K562 (cell line): ENCODE measurements around the gene GPR153. TPM values are rescaled to one million over a fixed set of nuclear protein-coding genes. Genes with fewer than 3 reads are reported as not detected.

ENCODE experiments used
- ATAC-seq: fragments of 200-7000 bp; cut with Tn5 transposase; 3 replicates; pipeline ENCODE4 v1.9.1; 2020; ENCODE audit warnings: moderate library complexity
- BruUV-seq: library from RNA; stranded (reverse); fragments of 400-500 nt; replicated peaks from 2 replicates; lab custom pipeline; 2021; lab: Mats Ljungman, UMichigan
- CTCF ChIA-PET: fragments of 300-600 bp; formaldehyde crosslinking; extraction: SDS; loops from one replicate; lab custom pipeline; 2021; ENCODE audit warnings: low intra/inter-chr PET ratio; lab: Yijun Ruan, JAX
- POLR2A ChIA-PET: fragments of 300-600, 350-650 bp; sonication (Branson Sonifier 250); formaldehyde crosslinking; extraction: SDS; loops from one replicate; lab custom pipeline; 2021; ENCODE audit warnings: antibody characterized with exemption, inconsistent platforms; lab: Yijun Ruan, JAX
- DNase-seq, 4 experiments: peaks; one replicate each; pipeline versions ENCODE4 v3.0.0 to v3.0.0-alpha.2; 2011 to 2018; ENCODE audit warnings: low spot score in 3 of 4, mixed read lengths in 3 of 4; ENCODE audit errors: extremely low read depth in 1 of 4
- FAIRE-seq: peaks from 2 replicates; lab custom pipeline; 2011; peaks lifted over from hg19 to GRCh38; lab: Jason Lieb, UNC
- H2AFZ ChIP-seq: 2 replicates; pipeline ENCODE4 v1.6.0; 2011; ENCODE audit warnings: low read depth, low read length, control low read depth, inconsistent platforms
- H3K27ac ChIP-seq: fragments of 200-600 bp; 3 replicates; pipeline ENCODE4 v1.8.0; 2011; ENCODE audit warnings: low read depth, mild to moderate bottlenecking, control low read depth, inconsistent platforms, low read length, moderate library complexity, mixed read lengths; ENCODE audit errors: extremely low read depth
- H3K27me3 ChIP-seq, 2 experiments: fragments of 300-600 bp in 1 of 2; 2 replicates in 1 of 2; 3 replicates in 1 of 2; pipeline versions ENCODE4 v1.6.0 to v1.8.0; 2011; ENCODE audit warnings: inconsistent platforms in 2 of 2, low read length in 2 of 2, mild to moderate bottlenecking in 1 of 2, mixed read lengths in 1 of 2, moderate library complexity in 1 of 2; ENCODE audit not compliant: control insufficient read depth in 2 of 2, insufficient read depth in 2 of 2
- H3K36me3 ChIP-seq: fragments of 300-600 bp; 3 replicates; pipeline ENCODE4 v1.8.0; 2011; ENCODE audit warnings: mild to moderate bottlenecking, low read length, inconsistent platforms; ENCODE audit not compliant: control insufficient read depth, insufficient read depth
- H3K4me1 ChIP-seq, 2 experiments: fragments of 200-600 bp in 1 of 2; replicated peaks in 1 of 2; 2 replicates in 1 of 2; 3 replicates in 1 of 2; pipeline versions ENCODE4 v1.5.1 to v1.8.0; 2011; ENCODE audit warnings: inconsistent platforms in 2 of 2, low read length in 2 of 2, mild to moderate bottlenecking in 1 of 2, mixed read lengths in 1 of 2, moderate library complexity in 1 of 2; ENCODE audit not compliant: control insufficient read depth in 2 of 2, insufficient read depth in 2 of 2
- H3K4me2 ChIP-seq: 2 replicates; pipeline ENCODE4 v1.6.1; 2011; ENCODE audit warnings: low read length, control low read depth, inconsistent platforms, mixed read lengths; ENCODE audit not compliant: insufficient read depth
- H3K4me3 ChIP-seq: fragments of 200-600 bp; sonication (generic), shearing (Covaris generic); 2 replicates; pipeline ENCODE4 v1.5.1; 2016; ENCODE audit warnings: control low read depth, inconsistent platforms
- H3K79me2 ChIP-seq: fragments of 200-600 bp; 3 replicates; pipeline ENCODE4 v1.8.0; 2011; ENCODE audit warnings: low read length, inconsistent platforms; ENCODE audit not compliant: control insufficient read depth, insufficient read depth
- H3K9ac ChIP-seq, 2 experiments: 2 replicates each; pipeline versions ENCODE4 v1.6.0 to v1.6.1; 2011; ENCODE audit warnings: low read depth in 2 of 2, low read length in 2 of 2, control low read depth in 1 of 2, inconsistent platforms in 1 of 2, mild to moderate bottlenecking in 1 of 2, mixed read lengths in 1 of 2; ENCODE audit not compliant: insufficient read depth in 1 of 2
- H3K9me1 ChIP-seq: one replicate; pipeline ENCODE4 v1.6.0; 2011; ENCODE audit warnings: inconsistent platforms, mild to moderate bottlenecking, low read length, moderate library complexity; ENCODE audit not compliant: control insufficient read depth, insufficient read depth
- H3K9me3 ChIP-seq: replicated peaks from 2 replicates; pipeline ENCODE4 v1.5.1; 2011; ENCODE audit warnings: low read depth, low read length, inconsistent platforms; ENCODE audit not compliant: control insufficient read depth, insufficient read depth
- H4K20me1 ChIP-seq: replicated peaks from 2 replicates; pipeline ENCODE4 v1.6.1; 2011; ENCODE audit warnings: low read length, inconsistent platforms, mixed read lengths; ENCODE audit not compliant: control insufficient read depth, insufficient read depth
- NFXL1 ChIP-seq: fragments of 450-650 bp; formaldehyde crosslinking; IDR thresholded peaks from 2 replicates; pipeline ENCODE4 v1.4.0; 2021; ENCODE audit warnings: mild to moderate bottlenecking
- PRDM10 ChIP-seq: fragments of 450-650 bp; IDR thresholded peaks from 2 replicates; pipeline ENCODE4 v1.6.1; 2018; ENCODE audit not compliant: partially characterized antibody
- TCFL5 ChIP-seq: fragments of 250-450 bp; sonication (Bioruptor Pico); conservative IDR thresholded peaks from 2 replicates; pipeline ENCODE4 v1.6.1; 2021; ENCODE audit warnings: mild to moderate bottlenecking, moderate library complexity, matching md5 sums
- ZNF143 ChIP-seq: sonication (generic); formaldehyde crosslinking; IDR thresholded peaks from 2 replicates; pipeline ENCODE4 v1.9.0; 2022; ENCODE audit warnings: mild to moderate bottlenecking, missing genetic modification reagents
- WGBS: fragments of 100-300 bp; shearing (Covaris generic); methylation state at CpG from one replicate; pipeline ENCODE4 v1.1.6; 2016; ENCODE audit warnings: low coverage, mixed read lengths; ENCODE audit not compliant: insufficient coverage; ENCODE audit errors: missing lambda C conversion rate; 5-methylcytosine and 5-hydroxymethylcytosine counted together
- in situ Hi-C: fragments of 300-500 bp; cut with MboI; formaldehyde crosslinking; loops from 4 replicates; pipeline ENCODE4 v1.15.0; 2018; ENCODE audit warnings: inconsistent platforms, mixed read lengths
- intact Hi-C: fragments of 100-400 bp; cut with micrococcal nuclease; formaldehyde crosslinking; loops from 2 replicates; pipeline ENCODE4 v1.14.2; 2022
- polyA plus RNA-seq, 8 experiments: library from polyadenylated mRNA; depleted of rRNA in 4 of 8; stranded (reverse) in 5 of 8; unstranded in 3 of 8; fragments of >200 nt; fragmentation: Nextera tagmentation in 2 of 8; fragmentation: Illumina TruSeq in 1 of 8; extraction: Ambion mirVana in 2 of 8; extraction: Trizol in 1 of 8; gene quantifications; 2 replicates each; pipeline versions ENCODE4 v1.2.1 to v1.2.3, GENCODE V29; 2011 to 2014; ENCODE audit warnings: inconsistent platforms in 1 of 8, missing spikeins in 1 of 8
- total RNA-seq, 7 experiments: library from RNA; depleted of rRNA in 6 of 7; stranded (reverse); fragments of >200 nt in 6 of 7; fragmentation: Illumina TruSeq in 2 of 7; extraction: Trizol in 2 of 7; gene quantifications; 2 replicates each; pipeline versions ENCODE4 v1.2.1 to v1.2.3, GENCODE V29; 2011 to 2021; ENCODE audit warnings: low replicate concordance in 1 of 7
- TF ChIP-seq, protein P1 (sequence below), 2 experiments: fragments of 450-650 bp; conservative IDR thresholded peaks; 2 replicates each; pipeline ENCODE4 v1.6.1; 2017; ENCODE audit warnings: mild to moderate bottlenecking in 2 of 2, moderate library complexity in 2 of 2

The GPR153 gene
- total and polyA plus RNA-seq, 9 of the 15 experiments (the other 6 are each of a cell fraction or from before 2014, with no cell fraction given), result 0.01 to 1.5 (median 0.51) TPM

- H3K4me1 ChIP-seq, result peaks cover 0 to 70% of the 10 kb centered on the region in 2 experiments; a peak in 3 of 5 replicates
- no peak for FAIRE-seq
- CTCF ChIA-PET, result no interaction called here
- intact Hi-C loops, result no loop called here
- H3K36me3 ChIP-seq, result no peaks in the 10 kb centered on the region; the same call in 1 of the 3 replicates
- H3K27me3 ChIP-seq, result peaks cover 0 to 8% of the 10 kb centered on the region in 2 experiments; a peak in 1 of 5 replicates
- H3K27ac ChIP-seq, result no peak overlapping the region
- POLR2A ChIA-PET, result interaction anchor here (0.6 kb wide), 1 partner anchor 1715 kb away, joined by 3 read pairs; no protein-coding TSS in a partner anchor
- no peak overlapping the region for H3K4me2 ChIP-seq
- TF ChIP-seq ZNF143 (CRISPR knock-in tag) (no peak), PRDM10 (no peak), TCFL5 (CRISPR knock-in tag) (no peak), NFXL1 (CRISPR knock-in tag) (no peak)
- TF ChIP-seq, protein P1, sequence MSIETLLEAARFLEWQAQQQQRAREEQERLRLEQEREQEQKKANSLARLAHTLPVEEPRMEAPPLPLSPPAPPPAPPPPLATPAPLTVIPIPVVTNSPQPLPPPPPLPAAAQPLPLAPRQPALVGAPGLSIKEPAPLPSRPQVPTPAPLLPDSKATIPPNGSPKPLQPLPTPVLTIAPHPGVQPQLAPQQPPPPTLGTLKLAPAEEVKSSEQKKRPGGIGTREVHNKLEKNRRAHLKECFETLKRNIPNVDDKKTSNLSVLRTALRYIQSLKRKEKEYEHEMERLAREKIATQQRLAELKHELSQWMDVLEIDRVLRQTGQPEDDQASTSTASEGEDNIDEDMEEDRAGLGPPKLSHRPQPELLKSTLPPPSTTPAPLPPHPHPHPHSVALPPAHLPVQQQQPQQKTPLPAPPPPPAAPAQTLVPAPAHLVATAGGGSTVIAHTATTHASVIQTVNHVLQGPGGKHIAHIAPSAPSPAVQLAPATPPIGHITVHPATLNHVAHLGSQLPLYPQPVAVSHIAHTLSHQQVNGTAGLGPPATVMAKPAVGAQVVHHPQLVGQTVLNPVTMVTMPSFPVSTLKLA (conservative IDR thresholded peaks at IDR 0.05), result no peak
- peaks cover 30% of the 10 kb centered on the region for H4K20me1 ChIP-seq
- H2AFZ ChIP-seq, result no peak overlapping the region
- in situ Hi-C loops, result loop anchor here (25.0 kb wide), 1 partner anchor 949 kb away; no protein-coding TSS in a partner anchor
- 49% methylated on average over 7 of the region's 7 CpGs for WGBS
- ATAC-seq, result no peak
- no peak for DNase-seq
- 0 out of 4 replicates have a peak overlapping the region, but pooled peaks of 1 of the 2 experiments have one; percentile 61 for H3K9ac ChIP-seq
- no peaks in the 10 kb centered on the region for H3K9me1 ChIP-seq
- no TSS peak for BruUV-seq
- H3K9me3 ChIP-seq, result no peaks in the 10 kb centered on the region
- no peak overlapping the region for H3K4me3 ChIP-seq
- H3K79me2 ChIP-seq, result no peaks in the 10 kb centered on the region
Observed at GRCh38 chr1:6263716-6264115, 2.8 kb upstream of the GPR153 start.
